Gastrocnemius medialis (tissue), 4 donors: Measurements from ENCODE around the gene PLXNC1.

ENCODE experiments used
- CTCF ChIP-seq, 5 experiments: fragments of 450-650 bp in 3 of 5; fragments of 200-600 bp in 2 of 5; sonication (generic) in 2 of 5; IDR thresholded peaks in 4 of 5; conservative IDR thresholded peaks in 1 of 5; 1 replicate in 4 of 5; 2 replicates in 1 of 5; pipeline ENCODE4 v1.5.1; 2016 to 2019; ENCODE audit warnings: antibody characterized with exemption in 5 of 5, mild to moderate bottlenecking in 3 of 5, moderate library complexity in 3 of 5
- POLR2A ChIP-seq, 2 donors: fragments of 450-650 bp; IDR thresholded peaks; one replicate each; pipeline ENCODE4 v1.6.1; 2017; ENCODE audit warnings: antibody characterized with exemption in 2 of 2, mild to moderate bottlenecking in 2 of 2, moderate library complexity in 2 of 2

GRCh38 chr12:94171595-94171930 is 23.2 kb downstream of the PLXNC1 start:
- TF ChIP-seq POLR2A (IDR thresholded peaks at IDR 0.05) (no peak), CTCF (IDR thresholded peaks at IDR 0.05 in 4 of 5, conservative IDR thresholded peaks at IDR 0.05 in 1 of 5) (no peak)
